ENCODE data around the gene LENG9. TPM values are rescaled to one million over a fixed set of nuclear protein-coding genes. Genes with fewer than 3 reads are reported as not detected.

LENG9 gene
- total and polyA plus RNA-seq, 2 of the 13 experiments (the other 11 are each of a cell fraction or from before 2014, with no cell fraction given), result 0.75 to 2.9 TPM

DNA sequence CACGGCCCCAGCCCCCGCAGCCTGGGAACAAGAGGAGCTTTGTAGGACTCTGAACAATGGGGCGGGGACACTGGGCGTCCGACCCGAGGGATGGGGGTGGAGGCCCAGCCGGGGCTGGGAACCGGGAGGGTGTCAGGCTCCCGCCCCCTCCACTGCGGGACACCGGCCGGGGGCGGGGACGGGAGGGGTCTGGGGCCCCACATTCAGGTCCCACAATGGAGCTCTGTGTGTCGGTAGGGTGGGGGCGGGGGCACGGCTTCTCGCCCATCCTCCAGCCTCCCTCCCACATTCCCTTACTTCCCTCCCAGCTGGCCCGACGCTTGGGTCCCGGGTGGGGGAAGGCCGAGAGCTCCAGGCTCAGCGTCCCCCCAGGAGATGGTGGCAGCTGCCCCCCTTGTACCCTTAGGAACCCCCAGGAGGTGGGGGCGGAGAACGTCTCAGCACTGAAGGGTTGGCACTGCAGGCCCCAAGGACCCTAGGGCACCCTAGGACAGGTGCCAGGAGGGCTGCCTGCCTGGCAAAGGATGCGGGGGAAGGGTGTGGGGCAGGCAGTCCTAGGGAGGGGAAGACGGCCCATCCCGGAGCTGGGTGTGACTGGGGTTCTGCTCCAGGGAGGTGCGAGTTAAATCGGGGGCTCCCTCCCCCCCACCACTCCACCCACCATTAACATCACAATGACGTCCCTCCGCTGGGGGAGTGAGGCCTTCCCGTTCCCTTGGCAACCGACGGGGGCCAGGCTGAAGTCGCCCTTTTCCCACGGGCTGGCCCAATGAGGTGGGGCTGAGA lies 43.0 kb downstream of the LENG9 start (continued):
- TF ChIP-seq ZBTB46 (CRISPR knock-in tag; IDR thresholded peaks at IDR 0.05; ENCODE audit: borderline replicate concordance) (0 out of 2 replicates have a peak, but pooled peaks have one; percentile 33), ZFP90 (CRISPR knock-in tag; IDR thresholded peaks at IDR 0.05; ENCODE audit: borderline replicate concordance) (peak; percentile 45; the same call in 1 of the 2 replicates), ZNF552 (CRISPR knock-in tag; IDR thresholded peaks at IDR 0.05; ENCODE audit: borderline replicate concordance) (peak; percentile 60; the same call in 1 of the 2 replicates), ZFP36L1 (CRISPR knock-in tag; IDR thresholded peaks at IDR 0.05) (no peak), ZNF747 (CRISPR knock-in tag; IDR thresholded peaks at IDR 0.05; ENCODE audit: borderline replicate concordance) (no peak), ZNF556 (CRISPR knock-in tag; IDR thresholded peaks at IDR 0.05; ENCODE audit: borderline replicate concordance) (0 out of 2 replicates have a peak, but pooled peaks have one; percentile 64), TBX3 (IDR thresholded peaks at IDR 0.05; ENCODE audit: borderline replicate concordance) (no peak), CCDC6 (CRISPR knock-in tag; IDR thresholded peaks at IDR 0.05) (peak; percentile 58; the same call in 1 of the 2 replicates), TCF7L2 (IDR thresholded peaks at IDR 0.05; ENCODE audit: low read depth, low read length) (no peak), PRDM10 (CRISPR knock-in tag; IDR thresholded peaks at IDR 0.05; ENCODE audit: low read depth) (0 out of 2 replicates have a peak, but pooled peaks have one; percentile 13), MED13 (CRISPR knock-in tag; IDR thresholded peaks at IDR 0.05) (no peak), ZNF782 (CRISPR knock-in tag; IDR thresholded peaks at IDR 0.05; ENCODE audit: borderline replicate concordance) (no peak), PHF21A (CRISPR knock-in tag; IDR thresholded peaks at IDR 0.05) (peak; percentile 85), ZNF7 (CRISPR knock-in tag; IDR thresholded peaks at IDR 0.05) (no peak)
- TF ChIP-seq, protein P1, sequence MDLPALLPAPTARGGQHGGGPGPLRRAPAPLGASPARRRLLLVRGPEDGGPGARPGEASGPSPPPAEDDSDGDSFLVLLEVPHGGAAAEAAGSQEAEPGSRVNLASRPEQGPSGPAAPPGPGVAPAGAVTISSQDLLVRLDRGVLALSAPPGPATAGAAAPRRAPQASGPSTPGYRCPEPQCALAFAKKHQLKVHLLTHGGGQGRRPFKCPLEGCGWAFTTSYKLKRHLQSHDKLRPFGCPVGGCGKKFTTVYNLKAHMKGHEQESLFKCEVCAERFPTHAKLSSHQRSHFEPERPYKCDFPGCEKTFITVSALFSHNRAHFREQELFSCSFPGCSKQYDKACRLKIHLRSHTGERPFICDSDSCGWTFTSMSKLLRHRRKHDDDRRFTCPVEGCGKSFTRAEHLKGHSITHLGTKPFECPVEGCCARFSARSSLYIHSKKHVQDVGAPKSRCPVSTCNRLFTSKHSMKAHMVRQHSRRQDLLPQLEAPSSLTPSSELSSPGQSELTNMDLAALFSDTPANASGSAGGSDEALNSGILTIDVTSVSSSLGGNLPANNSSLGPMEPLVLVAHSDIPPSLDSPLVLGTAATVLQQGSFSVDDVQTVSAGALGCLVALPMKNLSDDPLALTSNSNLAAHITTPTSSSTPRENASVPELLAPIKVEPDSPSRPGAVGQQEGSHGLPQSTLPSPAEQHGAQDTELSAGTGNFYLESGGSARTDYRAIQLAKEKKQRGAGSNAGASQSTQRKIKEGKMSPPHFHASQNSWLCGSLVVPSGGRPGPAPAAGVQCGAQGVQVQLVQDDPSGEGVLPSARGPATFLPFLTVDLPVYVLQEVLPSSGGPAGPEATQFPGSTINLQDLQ (CRISPR knock-in tag; IDR thresholded peaks at IDR 0.05), result 0 out of 2 replicates have a peak, but pooled peaks have one; percentile 28
- TF ChIP-seq, protein P2, sequence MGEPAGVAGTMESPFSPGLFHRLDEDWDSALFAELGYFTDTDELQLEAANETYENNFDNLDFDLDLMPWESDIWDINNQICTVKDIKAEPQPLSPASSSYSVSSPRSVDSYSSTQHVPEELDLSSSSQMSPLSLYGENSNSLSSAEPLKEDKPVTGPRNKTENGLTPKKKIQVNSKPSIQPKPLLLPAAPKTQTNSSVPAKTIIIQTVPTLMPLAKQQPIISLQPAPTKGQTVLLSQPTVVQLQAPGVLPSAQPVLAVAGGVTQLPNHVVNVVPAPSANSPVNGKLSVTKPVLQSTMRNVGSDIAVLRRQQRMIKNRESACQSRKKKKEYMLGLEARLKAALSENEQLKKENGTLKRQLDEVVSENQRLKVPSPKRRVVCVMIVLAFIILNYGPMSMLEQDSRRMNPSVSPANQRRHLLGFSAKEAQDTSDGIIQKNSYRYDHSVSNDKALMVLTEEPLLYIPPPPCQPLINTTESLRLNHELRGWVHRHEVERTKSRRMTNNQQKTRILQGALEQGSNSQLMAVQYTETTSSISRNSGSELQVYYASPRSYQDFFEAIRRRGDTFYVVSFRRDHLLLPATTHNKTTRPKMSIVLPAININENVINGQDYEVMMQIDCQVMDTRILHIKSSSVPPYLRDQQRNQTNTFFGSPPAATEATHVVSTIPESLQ (CRISPR knock-in tag; conservative IDR thresholded peaks at IDR 0.05), result no peak
- TF ChIP-seq, protein P3, sequence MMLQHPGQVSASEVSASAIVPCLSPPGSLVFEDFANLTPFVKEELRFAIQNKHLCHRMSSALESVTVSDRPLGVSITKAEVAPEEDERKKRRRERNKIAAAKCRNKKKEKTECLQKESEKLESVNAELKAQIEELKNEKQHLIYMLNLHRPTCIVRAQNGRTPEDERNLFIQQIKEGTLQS (CRISPR knock-in tag; IDR thresholded peaks at IDR 0.05), result peak; percentile 18; the same call in 1 of the 2 replicates

Measured in HepG2 (cell line).